Ishikawa (cell line): ENCODE measurements around the gene FOXC1.

Source experiments
- CEBPB ChIP-seq: IDR thresholded peaks from 2 replicates; pipeline ENCODE4 v1.6.1; 2012
- CREB1 ChIP-seq: IDR thresholded peaks from 2 replicates; pipeline ENCODE4 v1.6.1; 2012; ENCODE audit warnings: low read depth
- EGR1 ChIP-seq: IDR thresholded peaks from 2 replicates; pipeline ENCODE4 v1.6.1; 2012
- EP300 ChIP-seq: IDR thresholded peaks from 2 replicates; pipeline ENCODE4 v1.6.1; 2012; ENCODE audit warnings: borderline replicate concordance
- FOXM1 ChIP-seq: IDR thresholded peaks from 2 replicates; pipeline ENCODE4 v1.6.1; 2012; ENCODE audit warnings: low read depth, borderline replicate concordance
- NFIC ChIP-seq: IDR thresholded peaks from 2 replicates; pipeline ENCODE4 v1.6.1; 2012
- RAD21 ChIP-seq: IDR thresholded peaks from 2 replicates; pipeline ENCODE4 v1.6.1; 2012; ENCODE audit warnings: low read depth
- TAF1 ChIP-seq: IDR thresholded peaks from 2 replicates; pipeline ENCODE4 v1.6.1; 2012; ENCODE audit warnings: low read depth, mild to moderate bottlenecking
- TCF12 ChIP-seq: IDR thresholded peaks from 2 replicates; pipeline ENCODE4 v1.6.1; 2012; ENCODE audit warnings: low read depth
- TEAD4 ChIP-seq: IDR thresholded peaks from 2 replicates; pipeline ENCODE4 v1.6.1; 2012
- YY1 ChIP-seq: IDR thresholded peaks from 2 replicates; pipeline ENCODE4 v1.6.1; 2012; ENCODE audit warnings: low read depth
- ZBTB7A ChIP-seq: IDR thresholded peaks from 2 replicates; pipeline ENCODE4 v1.6.1; 2012; ENCODE audit warnings: low read depth
- TF ChIP-seq, protein P1 (sequence below): IDR thresholded peaks from 2 replicates; pipeline ENCODE4 v1.6.1; 2012; ENCODE audit warnings: low read depth, mild to moderate bottlenecking
- TF ChIP-seq, protein P2 (sequence below): IDR thresholded peaks from 2 replicates; pipeline ENCODE4 v1.6.1; 2012
- TF ChIP-seq, protein P3 (sequence below): IDR thresholded peaks from 2 replicates; pipeline ENCODE4 v1.6.1; 2012

Gene FOXC1

DNA sequence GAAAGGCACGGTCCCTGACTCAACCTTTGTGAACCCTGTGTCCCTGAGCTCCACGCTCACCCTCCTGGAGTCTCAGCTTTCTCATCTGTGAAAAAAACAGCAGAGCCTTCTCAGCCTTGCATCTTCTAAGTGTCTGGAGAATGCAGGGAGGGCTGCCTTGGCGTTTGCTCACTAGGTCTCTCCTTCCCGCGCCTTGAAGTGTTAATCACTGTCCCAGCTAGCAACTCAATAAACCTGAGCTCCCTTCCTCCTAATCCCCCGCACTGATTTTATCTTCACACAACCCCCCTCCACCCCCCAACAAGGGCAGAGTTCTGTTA lies 34.9 kb upstream of the FOXC1 start:
- TF ChIP-seq, protein P1, sequence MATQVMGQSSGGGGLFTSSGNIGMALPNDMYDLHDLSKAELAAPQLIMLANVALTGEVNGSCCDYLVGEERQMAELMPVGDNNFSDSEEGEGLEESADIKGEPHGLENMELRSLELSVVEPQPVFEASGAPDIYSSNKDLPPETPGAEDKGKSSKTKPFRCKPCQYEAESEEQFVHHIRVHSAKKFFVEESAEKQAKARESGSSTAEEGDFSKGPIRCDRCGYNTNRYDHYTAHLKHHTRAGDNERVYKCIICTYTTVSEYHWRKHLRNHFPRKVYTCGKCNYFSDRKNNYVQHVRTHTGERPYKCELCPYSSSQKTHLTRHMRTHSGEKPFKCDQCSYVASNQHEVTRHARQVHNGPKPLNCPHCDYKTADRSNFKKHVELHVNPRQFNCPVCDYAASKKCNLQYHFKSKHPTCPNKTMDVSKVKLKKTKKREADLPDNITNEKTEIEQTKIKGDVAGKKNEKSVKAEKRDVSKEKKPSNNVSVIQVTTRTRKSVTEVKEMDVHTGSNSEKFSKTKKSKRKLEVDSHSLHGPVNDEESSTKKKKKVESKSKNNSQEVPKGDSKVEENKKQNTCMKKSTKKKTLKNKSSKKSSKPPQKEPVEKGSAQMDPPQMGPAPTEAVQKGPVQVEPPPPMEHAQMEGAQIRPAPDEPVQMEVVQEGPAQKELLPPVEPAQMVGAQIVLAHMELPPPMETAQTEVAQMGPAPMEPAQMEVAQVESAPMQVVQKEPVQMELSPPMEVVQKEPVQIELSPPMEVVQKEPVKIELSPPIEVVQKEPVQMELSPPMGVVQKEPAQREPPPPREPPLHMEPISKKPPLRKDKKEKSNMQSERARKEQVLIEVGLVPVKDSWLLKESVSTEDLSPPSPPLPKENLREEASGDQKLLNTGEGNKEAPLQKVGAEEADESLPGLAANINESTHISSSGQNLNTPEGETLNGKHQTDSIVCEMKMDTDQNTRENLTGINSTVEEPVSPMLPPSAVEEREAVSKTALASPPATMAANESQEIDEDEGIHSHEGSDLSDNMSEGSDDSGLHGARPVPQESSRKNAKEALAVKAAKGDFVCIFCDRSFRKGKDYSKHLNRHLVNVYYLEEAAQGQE, result no peak
- TF ChIP-seq, protein P2, sequence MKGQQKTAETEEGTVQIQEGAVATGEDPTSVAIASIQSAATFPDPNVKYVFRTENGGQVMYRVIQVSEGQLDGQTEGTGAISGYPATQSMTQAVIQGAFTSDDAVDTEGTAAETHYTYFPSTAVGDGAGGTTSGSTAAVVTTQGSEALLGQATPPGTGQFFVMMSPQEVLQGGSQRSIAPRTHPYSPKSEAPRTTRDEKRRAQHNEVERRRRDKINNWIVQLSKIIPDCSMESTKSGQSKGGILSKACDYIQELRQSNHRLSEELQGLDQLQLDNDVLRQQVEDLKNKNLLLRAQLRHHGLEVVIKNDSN, result no peak
- TF ChIP-seq ZBTB7A (no peak), RAD21 (no peak), FOXM1 (no peak), YY1 (no peak), TCF12 (no peak), NFIC (no peak), CREB1 (no peak), TEAD4 (no peak), EGR1 (no peak), CEBPB (no peak), EP300 (no peak), TAF1 (no peak)
- TF ChIP-seq, protein P3, sequence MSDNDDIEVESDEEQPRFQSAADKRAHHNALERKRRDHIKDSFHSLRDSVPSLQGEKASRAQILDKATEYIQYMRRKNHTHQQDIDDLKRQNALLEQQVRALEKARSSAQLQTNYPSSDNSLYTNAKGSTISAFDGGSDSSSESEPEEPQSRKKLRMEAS, result no peak

DNA sequence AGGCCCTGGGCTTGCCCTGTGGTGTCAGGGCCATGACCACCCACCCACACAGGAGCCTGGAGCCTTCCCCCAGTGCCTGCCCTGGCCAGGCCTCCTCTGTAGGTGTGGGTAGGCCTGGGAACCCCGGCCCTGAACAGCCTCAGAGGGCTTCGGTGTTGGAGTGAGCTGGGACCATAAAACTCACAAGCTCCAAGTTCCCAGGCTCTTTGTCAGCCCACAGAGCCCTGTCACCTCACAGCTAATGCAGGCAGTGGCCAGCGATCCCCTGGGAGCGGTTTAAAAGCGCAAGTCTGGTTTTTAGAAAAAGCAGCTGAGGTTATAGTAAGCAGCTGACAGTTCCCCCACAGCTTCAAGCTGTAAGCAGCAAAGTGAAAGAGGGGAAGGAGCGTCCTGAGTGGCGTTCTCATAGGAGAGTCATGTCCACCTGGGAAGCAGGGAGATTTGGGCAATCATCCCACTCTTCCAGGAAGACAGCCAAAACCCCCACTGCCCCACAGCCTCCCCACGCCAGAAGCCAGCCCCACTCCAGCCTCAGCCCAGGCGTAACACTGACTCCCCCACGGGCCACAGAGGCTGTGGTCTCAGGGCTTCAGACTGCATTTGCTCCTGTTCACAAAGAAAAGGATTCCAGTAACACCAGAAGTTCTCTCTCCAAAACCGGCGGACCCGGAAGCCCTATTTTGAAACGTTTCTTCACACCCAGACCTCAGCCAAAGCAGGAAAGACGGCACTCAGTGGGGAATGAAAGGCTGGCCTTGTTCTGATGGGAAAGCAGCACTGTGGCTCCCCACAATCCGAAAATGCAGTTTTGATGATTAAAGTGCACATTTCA lies 34.3 kb upstream of the FOXC1 start:
- TF ChIP-seq YY1 (no peak), CREB1 (no peak), TCF12 (no peak), RAD21 (no peak), FOXM1 (no peak), EP300 (no peak), ZBTB7A (no peak), TAF1 (no peak), EGR1 (no peak), NFIC (no peak)
- TF ChIP-seq, protein P2, result no peak
- TF ChIP-seq, protein P1, result no peak

DNA sequence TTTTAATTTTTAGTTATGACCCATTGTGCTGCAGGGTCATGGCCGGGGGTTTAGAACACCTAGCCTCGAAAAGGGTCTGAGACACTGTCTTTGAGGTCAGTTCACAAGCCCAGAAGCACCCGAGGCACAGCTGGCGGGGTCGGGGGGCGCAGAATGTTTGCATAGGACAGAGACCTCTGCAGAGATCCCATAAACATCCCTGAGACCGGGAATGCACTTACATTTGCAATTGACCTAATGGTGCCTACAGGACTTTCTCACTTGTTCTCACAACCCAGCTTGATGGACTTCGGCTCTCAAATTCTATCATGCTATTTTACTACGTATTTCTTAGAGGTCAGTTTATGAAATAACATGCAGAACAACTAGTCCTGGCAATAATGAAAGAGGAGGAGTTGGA lies 33.5 kb upstream of the FOXC1 start:
- TF ChIP-seq EGR1 (no peak), TAF1 (no peak), EP300 (no peak), NFIC (no peak), CREB1 (no peak), FOXM1 (no peak)
- TF ChIP-seq, protein P1, result no peak

DNA sequence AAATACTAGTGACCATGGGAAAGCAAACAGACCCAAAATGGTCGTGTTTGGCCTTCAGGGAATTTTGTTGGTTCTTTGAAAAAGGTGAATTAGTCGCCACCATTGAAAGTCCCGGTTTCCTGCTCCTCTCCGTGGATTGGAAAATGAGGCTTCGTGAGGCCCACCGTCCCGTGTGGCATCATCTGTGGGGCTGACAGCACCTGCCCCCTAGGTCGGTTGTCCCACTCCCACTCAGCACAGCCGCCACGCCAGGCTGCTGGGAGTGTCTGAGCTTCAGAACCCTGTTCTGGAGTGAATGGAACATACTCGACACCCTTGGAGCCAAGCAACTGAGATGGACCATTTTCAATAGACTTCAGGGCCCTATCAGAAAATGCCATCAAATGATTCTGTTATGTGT lies 33.0 kb upstream of the FOXC1 start:
- TF ChIP-seq ZBTB7A (no peak), EGR1 (no peak)

DNA sequence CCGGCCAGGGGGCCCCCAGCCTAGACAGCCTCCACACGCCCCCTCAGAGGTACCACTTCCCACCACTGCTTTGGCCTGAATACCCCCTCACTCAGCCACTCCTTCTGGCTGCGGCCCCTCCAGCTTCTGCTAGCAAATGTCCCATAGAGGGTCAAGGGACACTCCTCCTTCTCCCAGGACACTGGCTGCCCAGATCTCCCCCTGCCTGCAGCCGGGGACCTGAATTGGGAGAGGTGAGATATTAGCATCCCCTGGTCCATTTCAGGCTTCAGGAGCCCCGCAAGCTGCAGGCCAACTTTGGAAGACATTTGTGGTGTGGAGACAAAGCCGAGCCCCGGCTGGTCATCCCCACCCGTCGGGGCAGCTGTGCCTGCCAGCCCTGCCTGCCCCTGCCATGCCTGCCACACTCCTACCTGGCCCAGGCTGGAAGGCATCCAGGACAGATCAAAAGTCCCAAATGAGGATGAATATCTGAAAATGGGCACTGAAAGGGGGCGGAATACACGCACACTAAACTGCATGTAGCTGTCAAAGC lies 32.5 kb upstream of the FOXC1 start:
- no peak for TF ChIP-seq FOXM1
- no peak for TF ChIP-seq CEBPB
- no peak for TF ChIP-seq CREB1
- TF ChIP-seq, protein P3, result no peak
- TF ChIP-seq, protein P2, result no peak
- TF ChIP-seq, protein P1, result no peak
- no peak for TF ChIP-seq YY1
- no peak for TF ChIP-seq TAF1
- no peak for TF ChIP-seq RAD21
- TF ChIP-seq TEAD4, result no peak
- TF ChIP-seq NFIC, result no peak
- no peak for TF ChIP-seq EP300
- TF ChIP-seq ZBTB7A, result no peak
- TF ChIP-seq TCF12, result no peak
